IMR-90 (cell line): ENCODE data around the gene NKAP. TPM values are rescaled to one million over a fixed set of nuclear protein-coding genes. Genes with fewer than 3 reads are reported as not detected.

Experiments
- ATAC-seq: fragments of 200-7000 bp; cut with Tn5 transposase; 2 replicates; pipeline ENCODE4 v1.9.1; 2020; ENCODE audit warnings: low read depth, mild to moderate bottlenecking, moderate library complexity
- BruUV-seq: library from RNA; stranded (reverse); fragments of 400-500 nt; replicated peaks from 2 replicates; lab custom pipeline; 2021; lab: Mats Ljungman, UMichigan
- CTCF ChIA-PET: fragments of 300-600 bp; formaldehyde crosslinking; extraction: SDS; loops from one replicate; lab custom pipeline; 2021; ENCODE audit warnings: antibody characterized with exemption; lab: Yijun Ruan, JAX
- POLR2A ChIA-PET: fragments of 300-600 bp; sonication (Branson Sonifier 250); formaldehyde crosslinking; loops from one replicate; lab custom pipeline; 2022; ENCODE audit warnings: antibody characterized with exemption; ENCODE audit not compliant: unreplicated experiment; lab: Charles Lee
- DNase-seq: peaks from one replicate; pipeline ENCODE4 v3.0.0; 2013
- H2AFZ ChIP-seq: replicated peaks from 2 replicates; pipeline ENCODE3; 2013; ENCODE audit warnings: low read length, mild to moderate bottlenecking; ENCODE audit not compliant: poor library complexity
- H2AK5ac ChIP-seq: 2 replicates; pipeline ENCODE4 v1.6.1; 2013; ENCODE audit warnings: low read depth, low read length, inconsistent platforms
- H2AK9ac ChIP-seq: replicated peaks from 2 replicates; pipeline ENCODE3; 2013; ENCODE audit warnings: mild to moderate bottlenecking, low read depth, low read length, moderate library complexity; ENCODE audit not compliant: poor library complexity
- H2BK120ac ChIP-seq: 2 replicates; pipeline ENCODE4 v1.6.1; 2013; ENCODE audit warnings: low read depth, low read length, inconsistent platforms
- H2BK15ac ChIP-seq: 3 replicates; pipeline ENCODE4 v1.6.1; 2013; ENCODE audit warnings: low read depth, low read length, inconsistent platforms
- H2BK20ac ChIP-seq: 2 replicates; pipeline ENCODE4 v1.6.1; 2013; ENCODE audit warnings: low read depth, mild to moderate bottlenecking, inconsistent platforms, low read length, moderate library complexity
- H2BK5ac ChIP-seq: 2 replicates; pipeline ENCODE4 v1.6.1; 2013; ENCODE audit warnings: mild to moderate bottlenecking, low read depth, low read length, inconsistent platforms; ENCODE audit not compliant: poor library complexity, severe bottlenecking
- H3K14ac ChIP-seq: replicated peaks from 2 replicates; pipeline ENCODE4 v1.6.1; 2013; ENCODE audit warnings: low read depth, low read length, inconsistent platforms
- H3K18ac ChIP-seq: 2 replicates; pipeline ENCODE4 v1.6.1; 2013; ENCODE audit warnings: low read depth, low read length, control low read depth
- H3K23ac ChIP-seq: 2 replicates; pipeline ENCODE4 v1.6.1; 2013; ENCODE audit warnings: low read depth, low read length, inconsistent platforms
- H3K27ac ChIP-seq: 2 replicates; pipeline ENCODE4 v1.5.1; 2013; ENCODE audit warnings: mild to moderate bottlenecking, control low read depth, low read length; ENCODE audit not compliant: insufficient read depth
- H3K27me3 ChIP-seq: 2 replicates; pipeline ENCODE4 v1.6.1; 2013; ENCODE audit warnings: low read length; ENCODE audit not compliant: control insufficient read depth, insufficient read depth
- H3K36me3 ChIP-seq: 2 replicates; pipeline ENCODE4 v1.6.1; 2013; ENCODE audit warnings: low read length, mixed read lengths; ENCODE audit not compliant: control insufficient read depth, insufficient read depth
- H3K4ac ChIP-seq: 2 replicates; pipeline ENCODE4 v1.6.1; 2013; ENCODE audit warnings: low read depth, low read length, inconsistent platforms
- H3K4me1 ChIP-seq: 2 replicates; pipeline ENCODE4 v1.6.1; 2013; ENCODE audit warnings: low read length, mixed read lengths; ENCODE audit not compliant: control insufficient read depth, insufficient read depth
- H3K4me2 ChIP-seq: 2 replicates; pipeline ENCODE4 v1.6.1; 2013; ENCODE audit warnings: low read depth, mild to moderate bottlenecking, control low read depth, low read length, moderate library complexity
- H3K4me3 ChIP-seq: 2 replicates; pipeline ENCODE4 v1.5.1; 2013; ENCODE audit warnings: low read depth, mild to moderate bottlenecking, control low read depth, low read length, moderate library complexity; ENCODE audit not compliant: insufficient read depth
- H3K56ac ChIP-seq: 2 replicates; pipeline ENCODE4 v1.6.1; 2013; ENCODE audit warnings: low read length, inconsistent platforms; ENCODE audit not compliant: insufficient read depth; ENCODE audit errors: extremely low read depth
- H3K79me1 ChIP-seq, 2 experiments: 2 replicates each; pipeline ENCODE4 v1.6.1; 2013; ENCODE audit warnings: low read length in 2 of 2, inconsistent platforms in 1 of 2, low read depth in 1 of 2
- H3K9ac ChIP-seq: 2 replicates; pipeline ENCODE4 v1.6.1; 2013; ENCODE audit warnings: low read depth, low read length, control low read depth
- H3K9me1 ChIP-seq: 2 replicates; pipeline ENCODE4 v1.6.1; 2013; ENCODE audit warnings: low read length, inconsistent platforms; ENCODE audit not compliant: insufficient read depth
- H3K9me3 ChIP-seq: 2 replicates; pipeline ENCODE4 v1.6.1; 2013; ENCODE audit warnings: low read length; ENCODE audit not compliant: control insufficient read depth, insufficient read depth
- H4K20me1 ChIP-seq: 2 replicates; pipeline ENCODE4 v1.6.1; 2013; ENCODE audit warnings: low read length, inconsistent platforms; ENCODE audit not compliant: insufficient read depth
- H4K5ac ChIP-seq: 2 replicates; pipeline ENCODE4 v1.6.1; 2013; ENCODE audit warnings: mild to moderate bottlenecking, low read depth, low read length, control low read depth
- H4K8ac ChIP-seq, 2 experiments: 2 replicates each; pipeline ENCODE4 v1.6.1; 2013; ENCODE audit warnings: low read depth in 2 of 2, low read length in 2 of 2, control low read depth in 1 of 2, inconsistent platforms in 1 of 2
- H4K91ac ChIP-seq: 2 replicates; pipeline ENCODE4 v1.6.1; 2013; ENCODE audit warnings: low read depth, low read length, inconsistent platforms; ENCODE audit not compliant: insufficient read depth
- BHLHE40 ChIP-seq: fragments of 150-350 bp; IDR thresholded peaks from 2 replicates; pipeline ENCODE4 v1.6.1; 2016; ENCODE audit warnings: mild to moderate bottlenecking, low read depth, low read length
- CHD1 ChIP-seq: IDR thresholded peaks from 2 replicates; pipeline ENCODE4 v1.6.1; 2012; ENCODE audit warnings: low read depth, low read length, improper control_type of control experiment
- FOS ChIP-seq: fragments of 150-350 bp; IDR thresholded peaks from 2 replicates; pipeline ENCODE4 v1.6.1; 2016; ENCODE audit warnings: low read depth, low read length
- MAFK ChIP-seq: IDR thresholded peaks from 2 replicates; pipeline ENCODE4 v1.6.1; 2012; ENCODE audit warnings: low read depth, low read length, improper control_type of control experiment
- MXI1 ChIP-seq: IDR thresholded peaks from 2 replicates; pipeline ENCODE4 v1.6.1; 2012; ENCODE audit warnings: low read depth, mild to moderate bottlenecking, low read length, moderate library complexity, borderline replicate concordance
- POLR2A ChIP-seq: IDR thresholded peaks from 2 replicates; pipeline ENCODE4 v1.6.1; 2012; ENCODE audit warnings: mild to moderate bottlenecking, low read depth, low read length
- RAD21 ChIP-seq: IDR thresholded peaks from 2 replicates; pipeline ENCODE4 v1.6.1; 2012; ENCODE audit warnings: low read length, improper control_type of control experiment
- SMC3 ChIP-seq: fragments of 150-350 bp; IDR thresholded peaks from 2 replicates; pipeline ENCODE4 v1.6.1; 2016; ENCODE audit warnings: low read depth, mild to moderate bottlenecking, antibody characterized with exemption, low read length, moderate library complexity
- WGBS, 2 experiments: methylation state at CpG; one replicate each; pipeline versions ENCODE4 v1.1.5 to v1.1.7; 2013; ENCODE audit warnings: missing lambda C conversion rate in 2 of 2; ENCODE audit not compliant: insufficient read length in 1 of 2; ENCODE audit errors: extremely low coverage in 2 of 2; 5-methylcytosine and 5-hydroxymethylcytosine counted together
- dilution Hi-C: fragments of 300-500 bp; cut with HindIII; formaldehyde crosslinking; loops from one replicate; pipeline ENCODE4 v1.14.3; 2018; ENCODE audit warnings: low sequenced_read_pairs; ENCODE audit not compliant: unreplicated experiment
- in situ Hi-C: fragments of 300-500 bp; cut with MboI; formaldehyde crosslinking; loops from 3 replicates; pipeline ENCODE4 v1.14.3; 2019; ENCODE audit warnings: low sequenced_read_pairs, inconsistent platforms, mixed read lengths
- intact Hi-C: fragments of 100-400 bp; cut with micrococcal nuclease; formaldehyde crosslinking; loops from 2 replicates; pipeline ENCODE4 v1.10.0; 2022
- polyA plus RNA-seq, 3 experiments: library from polyadenylated mRNA; depleted of rRNA; stranded (reverse); fragments of >200 nt; gene quantifications; 2 replicates each; pipeline ENCODE4 v1.2.3, GENCODE V29; 2012; ENCODE audit warnings: low replicate concordance in 1 of 3
- total RNA-seq: library from RNA; depleted of rRNA; stranded (reverse); fragments of >200 nt; gene quantifications from 2 replicates; pipeline ENCODE4 v1.2.3, GENCODE V29; 2012
- TF ChIP-seq, protein P1 (sequence below): fragments of 150-350 bp; IDR thresholded peaks from 2 replicates; pipeline ENCODE4 v1.6.1; 2016; ENCODE audit warnings: low read depth, mild to moderate bottlenecking, low read length, moderate library complexity, borderline replicate concordance
- TF ChIP-seq, protein P2 (sequence below): fragments of 150-350 bp; IDR thresholded peaks from 2 replicates; pipeline ENCODE4 v1.6.1; 2017; ENCODE audit warnings: mild to moderate bottlenecking, antibody characterized with exemption, low read length, low read depth

The NKAP gene
- total and polyA plus RNA-seq, 2 of the 4 experiments (the other 2 are of a cell fraction), result 1.3 to 2.7 TPM

DNA sequence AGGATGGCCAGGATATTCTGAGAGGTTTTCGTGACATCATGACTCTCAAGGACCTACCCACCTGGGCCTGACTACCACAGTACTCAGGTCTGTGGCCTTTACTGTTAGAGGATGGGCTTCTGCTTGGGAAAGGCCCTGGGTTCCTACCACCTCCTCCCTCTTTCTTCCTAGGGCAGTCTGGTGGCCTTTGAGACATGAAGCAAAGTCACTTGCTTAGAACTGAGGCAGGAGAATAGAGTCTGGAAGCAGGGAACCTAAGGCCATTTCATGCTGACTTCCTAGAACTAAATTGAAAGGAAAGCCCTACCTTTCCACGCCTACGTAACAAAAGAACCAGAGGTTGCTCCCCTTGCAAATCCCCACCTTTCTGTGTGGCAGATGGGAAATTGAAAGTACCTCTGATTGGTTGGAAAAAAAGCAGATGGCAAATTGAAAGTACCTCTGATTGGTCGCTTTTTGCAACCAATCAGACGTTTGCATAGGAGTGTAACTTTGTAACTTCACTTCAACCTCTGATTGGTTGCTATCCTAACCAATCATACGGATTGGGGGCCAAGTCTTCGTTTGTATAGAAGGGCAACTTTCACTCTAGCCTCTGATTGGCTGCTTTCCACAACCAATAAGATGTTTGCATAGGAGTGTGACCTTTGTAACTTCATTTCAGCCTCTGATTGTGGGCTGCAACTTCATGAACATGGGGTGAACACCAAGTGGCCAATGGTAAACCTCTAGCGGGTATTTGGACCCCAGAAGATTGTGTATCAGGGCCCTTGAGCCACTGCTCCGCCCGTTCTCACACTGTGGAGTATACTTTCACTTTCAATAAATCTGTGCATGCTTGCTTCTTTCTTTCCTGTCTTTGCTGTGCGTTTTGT, 57.8 kb downstream of the NKAP start:
- H3K4ac ChIP-seq, result no peak overlapping the region
- no peak overlapping the region for H2AK9ac ChIP-seq
- no peak overlapping the region for H2BK15ac ChIP-seq
- H2BK20ac ChIP-seq, result no peak overlapping the region
- dilution Hi-C loops (no loop called here), intact Hi-C loops (loop anchor here (10.0 kb wide), 1 partner anchor 371 kb away; no protein-coding TSS in a partner anchor), in situ Hi-C loops (no loop called here)
- H3K9me1 ChIP-seq, result no peaks in the 10 kb centered on the region
- ATAC-seq (no peak), DNase-seq (peak; percentile 13)
- H3K4me3 ChIP-seq, result no peak overlapping the region
- H4K20me1 ChIP-seq, result no peaks in the 10 kb centered on the region
- CTCF ChIA-PET, result no interaction called here
- no peak overlapping the region for H3K23ac ChIP-seq
- 67% methylated on average over 1 of the region's 11 CpGs; no CpG with 5 or more reads in 1 of the 2 experiments for WGBS, 2 experiments
- H3K27me3 ChIP-seq, result no peaks in the 10 kb centered on the region
- no peak overlapping the region for H3K18ac ChIP-seq
- no peaks in the 10 kb centered on the region for H3K79me1 ChIP-seq
- POLR2A ChIA-PET, result no interaction called here
- no peak overlapping the region for H3K9ac ChIP-seq
- H4K8ac ChIP-seq, result no peak overlapping the region
- no peaks in the 10 kb centered on the region for H3K4me1 ChIP-seq
- no peak overlapping the region for H4K91ac ChIP-seq
- no peak overlapping the region for H2AK5ac ChIP-seq
- no peak overlapping the region for H2BK120ac ChIP-seq
- no TSS peak for BruUV-seq
- no peak for TF ChIP-seq CHD1
- TF ChIP-seq SMC3, result no peak
- TF ChIP-seq MXI1, result no peak
- TF ChIP-seq, protein P1, sequence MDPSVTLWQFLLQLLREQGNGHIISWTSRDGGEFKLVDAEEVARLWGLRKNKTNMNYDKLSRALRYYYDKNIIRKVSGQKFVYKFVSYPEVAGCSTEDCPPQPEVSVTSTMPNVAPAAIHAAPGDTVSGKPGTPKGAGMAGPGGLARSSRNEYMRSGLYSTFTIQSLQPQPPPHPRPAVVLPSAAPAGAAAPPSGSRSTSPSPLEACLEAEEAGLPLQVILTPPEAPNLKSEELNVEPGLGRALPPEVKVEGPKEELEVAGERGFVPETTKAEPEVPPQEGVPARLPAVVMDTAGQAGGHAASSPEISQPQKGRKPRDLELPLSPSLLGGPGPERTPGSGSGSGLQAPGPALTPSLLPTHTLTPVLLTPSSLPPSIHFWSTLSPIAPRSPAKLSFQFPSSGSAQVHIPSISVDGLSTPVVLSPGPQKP, result no peak
- no peak for TF ChIP-seq FOS
- TF ChIP-seq BHLHE40, result no peak
- TF ChIP-seq, protein P2, sequence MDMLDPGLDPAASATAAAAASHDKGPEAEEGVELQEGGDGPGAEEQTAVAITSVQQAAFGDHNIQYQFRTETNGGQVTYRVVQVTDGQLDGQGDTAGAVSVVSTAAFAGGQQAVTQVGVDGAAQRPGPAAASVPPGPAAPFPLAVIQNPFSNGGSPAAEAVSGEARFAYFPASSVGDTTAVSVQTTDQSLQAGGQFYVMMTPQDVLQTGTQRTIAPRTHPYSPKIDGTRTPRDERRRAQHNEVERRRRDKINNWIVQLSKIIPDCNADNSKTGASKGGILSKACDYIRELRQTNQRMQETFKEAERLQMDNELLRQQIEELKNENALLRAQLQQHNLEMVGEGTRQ, result no peak
- no peak for TF ChIP-seq RAD21
- no peak for TF ChIP-seq POLR2A
- TF ChIP-seq MAFK, result no peak
- no peak overlapping the region for H4K5ac ChIP-seq
- H3K9me3 ChIP-seq, result no peaks in the 10 kb centered on the region
- H3K4me2 ChIP-seq, result no peak overlapping the region
- no peaks in the 10 kb centered on the region for H3K36me3 ChIP-seq
- H2BK5ac ChIP-seq, result no peak overlapping the region
- no peak overlapping the region for H3K27ac ChIP-seq
- no peak overlapping the region for H3K56ac ChIP-seq
- H2AFZ ChIP-seq, result peak overlapping the region; percentile 24
- H3K14ac ChIP-seq, result no peak overlapping the region
